CD8-positive, alpha-beta memory T cell (primary cell): ENCODE measurements around the gene GNPTG. TPM values are rescaled to one million over a fixed set of nuclear protein-coding genes. Genes with fewer than 3 reads are reported as not detected.

Experiments used
- CTCF ChIA-PET: fragments of 350-600 bp; sonication (Branson Sonifier 250); formaldehyde crosslinking; loops from one replicate; lab custom pipeline; 2021; ENCODE audit warnings: antibody characterized with exemption; lab: Charles Lee
- POLR2A ChIA-PET: fragments of 350-600 bp; sonication (Branson Sonifier 250); formaldehyde crosslinking; loops from one replicate; lab custom pipeline; 2021; ENCODE audit warnings: antibody characterized with exemption; lab: Charles Lee
- DNase-seq, 5 donors: peaks; one replicate each; pipeline versions ENCODE4 v3.0.0 to v3.0.0-alpha.2; 2020 to 2022; ENCODE audit warnings: mixed read lengths in 1 of 5
- H3K27ac ChIP-seq: one replicate; pipeline ENCODE4 v1.7.0; 2013; ENCODE audit warnings: low read depth, mild to moderate bottlenecking, low read length, moderate library complexity
- H3K27me3 ChIP-seq: 2 replicates; pipeline ENCODE4 v1.7.0; 2013; ENCODE audit warnings: low read length, mild to moderate bottlenecking; ENCODE audit not compliant: insufficient read depth, poor library complexity, severe bottlenecking
- H3K36me3 ChIP-seq: 2 replicates; pipeline ENCODE4 v1.7.0; 2013; ENCODE audit warnings: mild to moderate bottlenecking, low read length, moderate library complexity; ENCODE audit not compliant: insufficient read depth
- H3K4me1 ChIP-seq: 2 replicates; pipeline ENCODE4 v1.7.0; 2013; ENCODE audit warnings: mild to moderate bottlenecking, low read length, moderate library complexity; ENCODE audit not compliant: insufficient read depth
- H3K4me3 ChIP-seq: 2 replicates; pipeline ENCODE4 v1.7.0; 2013; ENCODE audit warnings: mild to moderate bottlenecking, low read length
- H3K9me3 ChIP-seq: 2 replicates; pipeline ENCODE4 v1.7.0; 2013; ENCODE audit warnings: mild to moderate bottlenecking, low read length
- H3K27ac Mint-ChIP-seq, 8 donors: one replicate each; pipeline ENCODE4 v1.8.0; 2020 to 2021; ENCODE audit warnings: mixed read lengths in 8 of 8, mild to moderate bottlenecking in 6 of 8, inconsistent platforms in 3 of 8, moderate library complexity in 3 of 8
- H3K27me3 Mint-ChIP-seq, 2 donors: one replicate each; pipeline ENCODE4 v1.8.0; 2020 to 2021; ENCODE audit warnings: mixed read lengths in 2 of 2, mild to moderate bottlenecking in 1 of 2, moderate library complexity in 1 of 2
- H3K36me3 Mint-ChIP-seq, 3 donors: one replicate each; pipeline ENCODE4 v1.8.0; 2020 to 2021; ENCODE audit warnings: mixed read lengths in 3 of 3, inconsistent platforms in 1 of 3, mild to moderate bottlenecking in 1 of 3
- H3K4me1 Mint-ChIP-seq, 3 donors: one replicate each; pipeline ENCODE4 v1.8.0; 2020 to 2021; ENCODE audit warnings: mixed read lengths in 3 of 3, inconsistent platforms in 1 of 3, mild to moderate bottlenecking in 1 of 3
- H3K4me3 Mint-ChIP-seq, 7 donors: one replicate each; pipeline ENCODE4 v1.8.0; 2020 to 2021; ENCODE audit warnings: mixed read lengths in 7 of 7, mild to moderate bottlenecking in 6 of 7, moderate library complexity in 4 of 7, inconsistent platforms in 2 of 7
- H3K9me3 Mint-ChIP-seq, 5 donors: one replicate each; pipeline ENCODE4 v1.8.0; 2020 to 2022; ENCODE audit warnings: mixed read lengths in 5 of 5, mild to moderate bottlenecking in 3 of 5, moderate library complexity in 2 of 5, inconsistent platforms in 1 of 5
- polyA plus RNA-seq: library from polyadenylated mRNA; unstranded; fragments of 300-500 nt; fragmentation: Illumina TruSeq; gene quantifications from one replicate; pipeline ENCODE4 v1.2.3, GENCODE V29; 2021
- total RNA-seq, 2 experiments: library from RNA; stranded (reverse); gene quantifications; one replicate each; pipeline ENCODE4 v1.2.3, GENCODE V29; 2021

Gene GNPTG
- total and polyA plus RNA-seq, 3 experiments from 2014 or later = 32.3 to 63.3 (median 34.4) TPM

DNA sequence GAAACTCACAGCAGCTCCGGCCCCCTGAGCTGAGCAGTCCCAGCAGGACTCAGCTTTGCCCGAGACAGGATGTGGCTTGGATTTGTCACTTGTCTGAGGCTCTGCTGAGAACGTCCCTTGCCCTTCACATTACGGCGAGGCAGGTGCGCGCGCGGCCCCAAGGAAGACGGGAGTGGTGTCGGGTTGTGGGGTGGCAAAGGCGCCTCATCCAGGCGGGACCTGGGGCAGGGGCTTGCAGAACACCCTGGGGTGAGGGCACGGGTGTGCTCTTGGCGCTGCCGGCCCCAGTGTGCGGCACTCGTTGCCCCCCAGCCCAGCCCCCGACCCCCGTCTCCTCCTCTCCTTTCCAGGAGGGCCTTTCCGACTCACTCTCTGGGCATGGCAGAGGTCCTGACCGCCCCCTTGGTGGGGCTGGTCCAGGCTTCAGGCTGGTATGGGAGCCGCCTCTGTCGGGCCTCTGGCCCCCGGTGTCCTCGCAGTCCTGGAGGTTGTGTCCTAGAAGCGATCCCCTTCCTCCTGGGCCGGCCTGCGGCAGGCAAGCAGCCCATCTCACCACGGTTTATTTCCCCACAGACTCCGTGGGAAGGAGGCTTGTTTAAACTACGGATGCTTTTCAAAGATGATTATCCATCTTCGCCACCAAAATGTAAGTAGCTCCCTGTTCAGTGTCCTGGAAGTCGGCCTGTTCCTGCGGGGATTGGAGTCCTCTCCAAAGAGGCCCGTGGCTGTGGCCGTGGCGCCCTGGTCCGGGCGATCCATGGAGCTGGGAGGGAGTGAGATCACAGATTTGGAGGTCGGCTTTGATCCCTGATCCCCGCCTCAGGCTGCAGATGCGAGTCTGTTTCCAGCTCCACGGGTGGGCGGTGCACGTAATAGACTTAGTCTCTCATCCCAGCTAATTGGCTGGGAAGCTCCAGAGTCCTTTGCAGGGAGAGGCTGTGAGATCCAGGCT is 36.4 kb upstream of the GNPTG start:
- ChIA-PET POLR2A (interaction anchor here (0.6 kb wide), 2 partner anchors 39 to 294 kb away, joined by 3 to 5 read pairs; no protein-coding TSS in a partner anchor), CTCF (interaction anchor here (0.9 to 1.1 kb wide), 2 partner anchors 27 to 87 kb away, joined by 3 read pairs; no protein-coding TSS in a partner anchor)
- Mint-ChIP-seq H3K4me1 (peaks cover 25 to 47% (median 26%) of the 10 kb centered on the region in 3 donors), H3K27me3 (no peaks in the 10 kb centered on the region), H3K27ac (peak overlapping the region in 1 of 8 donors; percentile 33), H3K4me3 (no peak overlapping the region), H3K9me3 (no peaks in the 10 kb centered on the region), H3K36me3 (peaks cover 3 to 88% (median 19%) of the 10 kb centered on the region in 3 donors)
- Histone ChIP-seq H3K4me3 (no peak overlapping the region), H3K9me3 (no peaks in the 10 kb centered on the region), H3K27me3 (no peaks in the 10 kb centered on the region), H3K27ac (no peak overlapping the region), H3K4me1 (peaks cover 31% of the 10 kb centered on the region), H3K36me3 (peaks cover 70% of the 10 kb centered on the region)
- no peak for DNase-seq

DNA sequence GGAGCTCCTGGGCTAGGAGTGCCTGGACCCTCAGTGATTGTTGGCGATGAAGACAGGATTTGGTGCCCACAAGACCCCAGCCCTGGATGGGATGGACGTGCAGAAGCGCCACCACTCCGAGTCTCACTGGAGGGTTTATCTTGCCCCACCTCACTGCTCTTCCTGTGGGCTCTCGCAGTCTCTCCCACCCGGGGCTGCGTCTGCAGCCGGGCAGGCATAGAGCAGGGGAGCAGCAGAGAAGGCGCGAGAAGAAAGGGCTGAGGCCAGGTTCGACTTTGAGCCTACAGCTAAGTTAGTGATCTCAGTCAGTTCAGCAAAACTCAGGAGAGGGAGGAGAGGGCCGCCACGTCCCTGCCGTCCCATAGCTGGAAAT is 35.7 kb upstream of the GNPTG start:
- Histone ChIP-seq H3K4me1 (peaks cover 25% of the 10 kb centered on the region), H3K27me3 (no peaks in the 10 kb centered on the region), H3K9me3 (no peaks in the 10 kb centered on the region), H3K4me3 (no peak overlapping the region), H3K36me3 (peaks cover 75% of the 10 kb centered on the region), H3K27ac (no peak overlapping the region)
- Mint-ChIP-seq H3K27ac (peak overlapping the region in 1 of 8 donors; percentile 33), H3K4me3 (peak overlapping the region in 1 of 7 donors; percentile 27), H3K36me3 (peaks cover 3 to 87% (median 19%) of the 10 kb centered on the region in 3 donors), H3K27me3 (no peaks in the 10 kb centered on the region), H3K4me1 (peaks cover 18 to 40% (median 19%) of the 10 kb centered on the region in 3 donors), H3K9me3 (no peaks in the 10 kb centered on the region)
- no peak for DNase-seq
- ChIA-PET CTCF (interaction anchor here (0.9 kb wide), 1 partner anchor 87 kb away, joined by 3 read pairs; no protein-coding TSS in a partner anchor), POLR2A (interaction anchor here (0.6 kb wide), 1 partner anchor 38 kb away, joined by 5 read pairs; no protein-coding TSS in a partner anchor)

- H3K27ac Mint-ChIP-seq = peak overlapping the region in 2 of 8 donors; percentile 44 to 86
- H3K4me1 Mint-ChIP-seq = peaks cover 10 to 24% (median 11%) of the 10 kb centered on the region in 3 donors
- Histone ChIP-seq H3K27ac (no peak overlapping the region), H3K36me3 (peaks cover 70% of the 10 kb centered on the region), H3K4me1 (peaks cover 8% of the 10 kb centered on the region), H3K4me3 (no peak overlapping the region), H3K9me3 (no peaks in the 10 kb centered on the region), H3K27me3 (no peaks in the 10 kb centered on the region)
- ChIA-PET POLR2A (no interaction called here), CTCF (interaction anchor here (1.2 kb wide), 1 partner anchor 25 kb away, joined by 3 read pairs; no protein-coding TSS in a partner anchor)
- no peaks in the 10 kb centered on the region for H3K9me3 Mint-ChIP-seq
- DNase-seq = no peak
- no peaks in the 10 kb centered on the region for H3K27me3 Mint-ChIP-seq
- peaks cover 3 to 92% (median 19%) of the 10 kb centered on the region in 3 donors for H3K36me3 Mint-ChIP-seq
- H3K4me3 Mint-ChIP-seq = peak overlapping the region in 1 of 7 donors; percentile 24
These were observed 34.1 kb upstream of the GNPTG start for GRCh38 chr16:1317479-1318267.

DNA sequence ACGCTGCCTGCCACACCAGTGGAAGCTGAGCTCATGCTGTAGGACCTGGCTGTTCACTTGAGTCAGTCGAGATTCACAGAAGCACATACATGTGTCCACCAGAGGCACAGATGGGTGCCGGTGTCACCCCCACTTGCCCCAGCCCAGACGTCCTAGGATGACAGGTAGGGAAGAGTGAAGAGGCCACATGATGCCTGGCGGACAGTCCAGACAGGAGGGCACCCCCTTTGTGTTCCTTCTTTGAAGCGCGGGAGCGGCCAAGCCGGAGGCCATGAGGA is 33.5 kb upstream of the GNPTG start:
- DNase-seq = no peak
- ChIA-PET POLR2A (no interaction called here), CTCF (no interaction called here)
- Histone ChIP-seq H3K36me3 (peaks cover 70% of the 10 kb centered on the region), H3K9me3 (no peaks in the 10 kb centered on the region), H3K27me3 (no peaks in the 10 kb centered on the region), H3K27ac (no peak overlapping the region), H3K4me3 (no peak overlapping the region), H3K4me1 (peaks cover 3% of the 10 kb centered on the region)
- Mint-ChIP-seq H3K36me3 (peaks cover 3 to 88% (median 19%) of the 10 kb centered on the region in 3 donors), H3K9me3 (no peaks in the 10 kb centered on the region), H3K27ac (peak overlapping the region in 2 of 8 donors; percentile 44 to 66), H3K4me1 (peaks cover 5 to 18% (median 6%) of the 10 kb centered on the region in 3 donors), H3K4me3 (no peak overlapping the region), H3K27me3 (no peaks in the 10 kb centered on the region)

DNA sequence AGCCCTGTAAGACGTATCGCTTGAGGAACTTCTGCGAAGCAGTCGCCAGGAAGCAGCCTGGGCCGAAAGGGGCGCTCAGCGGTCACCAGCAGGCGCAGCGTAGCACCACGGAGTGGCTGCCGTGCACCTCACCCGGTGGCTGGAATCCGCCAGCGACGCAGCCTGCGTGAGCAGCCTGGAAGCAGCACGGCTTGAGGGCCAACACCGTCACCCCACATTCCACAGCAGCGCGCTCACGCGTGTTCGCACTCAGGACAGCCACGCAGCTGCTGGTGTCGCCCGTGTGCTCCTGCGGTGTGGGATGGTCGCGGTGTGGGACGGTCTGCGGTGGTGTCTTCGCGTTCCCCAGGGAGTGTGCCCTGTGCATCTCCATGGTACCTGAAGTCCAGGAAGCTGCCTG is 32.7 kb upstream of the GNPTG start:
- no peak overlapping the region for H3K4me3 ChIP-seq
- H3K9me3 ChIP-seq = no peaks in the 10 kb centered on the region
- ChIA-PET POLR2A (no interaction called here), CTCF (interaction anchor here (0.6 kb wide), 1 partner anchor 11 kb away, joined by 3 read pairs; no protein-coding TSS in a partner anchor)
- no peak overlapping the region for H3K27ac ChIP-seq
- peaks cover 70% of the 10 kb centered on the region for H3K36me3 ChIP-seq
- no peak overlapping the region for H3K27ac Mint-ChIP-seq
- H3K4me1 Mint-ChIP-seq = peaks cover 4 to 11% (median 5%) of the 10 kb centered on the region in 3 donors
- no peak for DNase-seq
- no peaks in the 10 kb centered on the region for H3K4me1 ChIP-seq
- H3K36me3 Mint-ChIP-seq = peaks cover 3 to 88% (median 19%) of the 10 kb centered on the region in 3 donors
- no peaks in the 10 kb centered on the region for H3K9me3 Mint-ChIP-seq
- no peaks in the 10 kb centered on the region for H3K27me3 Mint-ChIP-seq
- H3K4me3 Mint-ChIP-seq = no peak overlapping the region
- H3K27me3 ChIP-seq = no peaks in the 10 kb centered on the region

DNA sequence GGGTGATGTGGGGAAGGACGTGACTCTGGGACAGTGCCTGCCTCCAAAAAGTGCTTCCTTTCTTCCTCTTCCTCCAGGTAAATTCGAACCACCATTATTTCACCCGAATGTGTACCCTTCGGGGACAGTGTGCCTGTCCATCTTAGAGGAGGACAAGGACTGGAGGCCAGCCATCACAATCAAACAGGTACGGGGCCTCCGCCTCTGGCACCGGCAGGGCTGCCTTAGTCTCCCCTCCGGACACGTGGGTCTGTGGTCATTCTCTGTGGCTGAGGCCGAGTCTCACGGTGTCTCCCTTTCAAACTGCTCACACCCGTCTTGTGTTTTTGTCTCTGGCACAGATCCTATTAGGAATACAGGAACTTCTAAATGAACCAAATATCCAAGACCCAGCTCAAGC is 31.6 kb upstream of the GNPTG start:
- ChIA-PET POLR2A (no interaction called here), CTCF (no interaction called here)
- DNase-seq = no peak
- no peaks in the 10 kb centered on the region for H3K9me3 ChIP-seq
- Mint-ChIP-seq H3K27ac (peak overlapping the region in 1 of 8 donors; percentile 20), H3K27me3 (no peaks in the 10 kb centered on the region), H3K36me3 (peaks cover 3 to 87% (median 19%) of the 10 kb centered on the region in 3 donors), H3K4me1 (peaks cover 4 to 5% (median 5%) of the 10 kb centered on the region in 3 donors), H3K4me3 (no peak overlapping the region), H3K9me3 (no peaks in the 10 kb centered on the region)
- peaks cover 66% of the 10 kb centered on the region for H3K36me3 ChIP-seq
- no peaks in the 10 kb centered on the region for H3K4me1 ChIP-seq
- H3K27ac ChIP-seq = no peak overlapping the region
- no peaks in the 10 kb centered on the region for H3K27me3 ChIP-seq
- no peak overlapping the region for H3K4me3 ChIP-seq

DNA sequence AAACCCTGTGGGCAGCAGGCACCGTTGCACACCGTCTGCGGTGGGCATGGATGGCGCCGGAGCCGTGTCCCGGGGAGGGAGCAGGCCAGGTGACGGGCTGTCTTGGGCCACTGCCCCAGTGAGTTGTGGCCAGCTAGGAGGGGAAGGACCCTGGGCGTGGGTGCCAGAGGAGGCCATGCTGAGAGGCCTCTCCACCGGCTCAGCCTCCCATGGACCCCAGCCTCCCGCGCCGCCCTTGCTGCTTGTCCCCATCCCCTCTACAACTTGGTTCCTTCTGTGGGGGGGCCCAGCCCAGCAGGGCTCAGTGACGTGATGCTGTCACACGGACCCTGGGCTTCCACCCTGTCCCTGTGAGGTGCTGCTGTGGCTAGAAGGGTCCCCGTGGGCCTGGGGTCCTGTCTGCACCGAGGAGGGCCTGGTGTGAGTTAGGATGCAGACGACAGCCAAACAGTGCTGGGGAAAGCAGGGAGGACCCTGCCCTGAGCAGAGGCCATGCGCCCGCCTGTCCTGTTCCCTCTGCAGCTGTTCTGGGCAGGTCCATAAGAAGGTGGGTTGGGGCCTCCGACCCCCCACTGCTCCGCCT is 31.0 kb upstream of the GNPTG start:
- no peaks in the 10 kb centered on the region for H3K27me3 Mint-ChIP-seq
- ChIA-PET POLR2A (interaction anchor here (0.6 kb wide), 1 partner anchor 43 kb away, joined by 8 read pairs; no protein-coding TSS in a partner anchor), CTCF (no interaction called here)
- H3K9me3 Mint-ChIP-seq = no peaks in the 10 kb centered on the region
- Histone ChIP-seq H3K27ac (no peak overlapping the region), H3K4me1 (no peaks in the 10 kb centered on the region), H3K36me3 (peaks cover 61% of the 10 kb centered on the region), H3K27me3 (no peaks in the 10 kb centered on the region), H3K4me3 (no peak overlapping the region), H3K9me3 (no peaks in the 10 kb centered on the region)
- no peak for DNase-seq
- peaks cover 3 to 88% (median 19%) of the 10 kb centered on the region in 3 donors for H3K36me3 Mint-ChIP-seq
- H3K27ac Mint-ChIP-seq = peak overlapping the region in 1 of 8 donors; percentile 20
- H3K4me1 Mint-ChIP-seq = peaks cover 4 to 5% (median 5%) of the 10 kb centered on the region in 3 donors
- no peak overlapping the region for H3K4me3 Mint-ChIP-seq
